ENCODE data around the gene GCNT1.
"Not testable (repeated sequence)": the region's sequence is repeated elsewhere in the genome, so short reads cannot be mapped to it uniquely, and the experiment has no call there.

Gene GCNT1

DNA sequence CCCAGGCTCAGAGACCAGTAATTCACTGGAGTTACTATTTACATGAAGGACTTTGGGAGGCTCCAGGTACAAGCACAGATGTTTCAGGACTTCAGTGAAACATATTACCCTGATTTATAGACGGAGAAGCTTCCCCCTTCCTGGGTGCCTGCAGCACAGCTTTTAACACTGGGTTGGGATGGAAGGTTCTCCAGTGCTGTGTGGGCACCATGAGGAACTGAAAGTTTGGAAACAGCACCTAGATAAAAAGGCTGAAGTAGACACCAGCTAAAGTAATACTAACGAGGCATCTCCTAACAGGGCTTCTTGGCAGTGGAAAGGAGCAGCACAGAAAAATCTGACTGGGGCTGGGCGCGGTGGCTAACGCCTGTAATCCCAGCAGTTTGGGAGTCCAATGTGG is 70.7 kb downstream of the GCNT1 start:
- Histone ChIP-seq H3K36me3 (ENCODE audit: control insufficient read depth in 1 of 2, insufficient read depth in 2 of 2, low read length in 2 of 2) (no peaks in the 10 kb centered on the region), H3K4me1 (ENCODE audit: control insufficient read depth in 1 of 2, insufficient read depth in 2 of 2, low read length in 2 of 2) (no peaks in the 10 kb centered on the region), H3K4me3 (ENCODE audit: low read depth in 1 of 2, low read length in 2 of 2) (no peak overlapping the region), H3K27ac (ENCODE audit: low read depth, low read length) (no peak overlapping the region), H3K9me3 (ENCODE audit: control insufficient read depth in 1 of 2, low read length in 2 of 2) (no peaks in the 10 kb centered on the region), H3K27me3 (ENCODE audit: control insufficient read depth in 1 of 2, insufficient read depth in 2 of 2, low read length in 2 of 2) (no peaks in the 10 kb centered on the region), H3K9ac (ENCODE audit: low read depth in 1 of 2, low read length in 2 of 2) (no peak overlapping the region)

DNA sequence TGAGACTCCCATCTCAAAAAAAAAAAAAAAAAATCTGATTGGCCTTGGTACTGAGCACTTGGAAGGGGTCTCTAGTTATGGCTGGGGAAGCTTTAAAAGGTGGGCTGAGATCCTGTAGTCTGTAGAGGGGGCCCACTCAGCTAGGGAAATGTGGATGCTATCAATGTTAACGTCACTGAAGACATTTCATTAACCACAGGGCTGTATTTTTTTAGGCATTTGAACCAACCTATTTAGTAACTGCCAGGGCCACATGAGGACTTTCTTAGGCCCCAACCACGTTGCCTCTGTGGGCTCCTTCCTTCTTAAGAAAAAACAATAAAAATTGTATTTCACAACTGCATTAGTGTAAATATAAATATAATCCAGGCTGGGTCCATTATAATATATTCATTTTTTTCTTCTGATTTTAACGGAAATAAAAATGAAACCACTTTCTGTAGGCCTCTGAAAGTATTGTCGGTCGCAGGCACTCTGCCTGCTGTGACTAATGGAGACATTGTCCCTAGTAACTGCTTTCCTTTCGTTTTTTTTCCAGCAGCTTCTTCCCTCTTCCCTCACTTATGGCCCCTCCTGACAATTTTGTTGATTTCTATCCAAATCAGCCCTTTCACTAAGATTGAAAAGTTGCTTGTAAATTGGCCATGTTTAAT is 71.6 kb downstream of the GCNT1 start:
- no peaks in the 10 kb centered on the region for H3K27me3 ChIP-seq (ENCODE audit: control insufficient read depth in 1 of 2, insufficient read depth in 2 of 2, low read length in 2 of 2)
- H3K4me3 ChIP-seq (ENCODE audit: low read depth in 1 of 2, low read length in 2 of 2): no peak overlapping the region
- H3K9ac ChIP-seq (ENCODE audit: low read depth in 1 of 2, low read length in 2 of 2): no peak overlapping the region
- H3K36me3 ChIP-seq (ENCODE audit: control insufficient read depth in 1 of 2, insufficient read depth in 2 of 2, low read length in 2 of 2): no peaks in the 10 kb centered on the region
- H3K4me1 ChIP-seq (ENCODE audit: control insufficient read depth in 1 of 2, insufficient read depth in 2 of 2, low read length in 2 of 2): no peaks in the 10 kb centered on the region
- no peak overlapping the region for H3K27ac ChIP-seq (ENCODE audit: low read depth, low read length)
- H3K9me3 ChIP-seq (ENCODE audit: control insufficient read depth in 1 of 2, low read length in 2 of 2): no peaks in the 10 kb centered on the region

DNA sequence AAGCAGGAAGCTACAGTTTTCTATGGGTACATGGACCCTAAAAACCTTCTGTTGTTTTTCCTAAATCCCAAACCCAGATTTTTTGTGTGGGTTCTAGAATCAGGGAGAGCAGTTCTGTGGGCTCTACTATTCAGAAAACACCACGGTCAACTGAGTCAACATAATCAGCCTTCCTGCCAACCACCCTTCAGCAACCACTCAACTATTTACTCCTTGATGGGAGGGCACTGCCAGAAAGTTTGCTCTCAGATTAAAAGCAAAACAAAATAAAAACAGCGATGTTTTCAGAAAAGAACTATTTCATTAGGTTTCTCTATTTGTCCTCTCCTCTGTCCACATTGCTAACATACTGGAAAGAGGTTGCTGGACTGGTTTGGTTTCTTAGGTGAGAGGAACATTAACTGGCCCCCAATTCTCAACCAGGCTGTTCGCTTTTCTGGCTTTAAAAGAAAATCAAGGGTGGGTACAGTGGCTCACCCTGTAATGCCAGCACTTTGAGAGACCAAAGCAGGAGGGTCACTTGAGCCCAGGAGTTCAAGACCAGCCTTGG is 72.3 kb downstream of the GCNT1 start:
- Histone ChIP-seq H3K36me3 (ENCODE audit: control insufficient read depth in 1 of 2, insufficient read depth in 2 of 2, low read length in 2 of 2) (no peaks in the 10 kb centered on the region), H3K9ac (ENCODE audit: low read depth in 1 of 2, low read length in 2 of 2) (no peak overlapping the region), H3K27me3 (ENCODE audit: control insufficient read depth in 1 of 2, insufficient read depth in 2 of 2, low read length in 2 of 2) (no peaks in the 10 kb centered on the region), H3K9me3 (ENCODE audit: control insufficient read depth in 1 of 2, low read length in 2 of 2) (no peaks in the 10 kb centered on the region), H3K4me1 (ENCODE audit: control insufficient read depth in 1 of 2, insufficient read depth in 2 of 2, low read length in 2 of 2) (no peaks in the 10 kb centered on the region), H3K4me3 (ENCODE audit: low read depth in 1 of 2, low read length in 2 of 2) (no peak overlapping the region), H3K27ac (ENCODE audit: low read depth, low read length) (no peak overlapping the region)

DNA sequence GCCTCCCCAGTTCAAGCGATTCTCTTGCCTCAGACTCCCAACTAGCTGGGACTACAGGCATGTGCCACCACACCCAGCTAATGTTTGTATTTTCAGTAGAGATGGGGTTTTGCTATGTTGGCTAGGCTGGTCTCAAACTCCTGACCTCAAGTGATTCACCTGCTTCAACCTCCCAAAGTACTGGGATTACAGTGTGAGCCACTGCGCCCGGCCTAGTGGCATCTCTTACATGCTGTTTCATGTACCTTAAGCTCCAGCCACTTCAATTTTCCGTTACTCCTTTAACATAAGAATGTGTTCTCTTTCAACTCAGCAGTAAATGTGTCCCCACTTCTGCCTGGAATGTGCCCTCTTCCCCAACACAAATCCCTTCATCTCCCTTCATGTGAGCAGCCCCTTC is 73.9 kb downstream of the GCNT1 start:
- not testable (repeated sequence) for H3K4me3 ChIP-seq (ENCODE audit: low read depth in 1 of 2, low read length in 2 of 2); H3K27me3 ChIP-seq (ENCODE audit: control insufficient read depth in 1 of 2, insufficient read depth in 2 of 2, low read length in 2 of 2); H3K9ac ChIP-seq (ENCODE audit: low read depth in 1 of 2, low read length in 2 of 2); H3K27ac ChIP-seq (ENCODE audit: low read depth, low read length); H3K36me3 ChIP-seq (ENCODE audit: control insufficient read depth in 1 of 2, insufficient read depth in 2 of 2, low read length in 2 of 2); H3K4me1 ChIP-seq (ENCODE audit: control insufficient read depth in 1 of 2, insufficient read depth in 2 of 2, low read length in 2 of 2); H3K9me3 ChIP-seq (ENCODE audit: control insufficient read depth in 1 of 2, low read length in 2 of 2)

DNA sequence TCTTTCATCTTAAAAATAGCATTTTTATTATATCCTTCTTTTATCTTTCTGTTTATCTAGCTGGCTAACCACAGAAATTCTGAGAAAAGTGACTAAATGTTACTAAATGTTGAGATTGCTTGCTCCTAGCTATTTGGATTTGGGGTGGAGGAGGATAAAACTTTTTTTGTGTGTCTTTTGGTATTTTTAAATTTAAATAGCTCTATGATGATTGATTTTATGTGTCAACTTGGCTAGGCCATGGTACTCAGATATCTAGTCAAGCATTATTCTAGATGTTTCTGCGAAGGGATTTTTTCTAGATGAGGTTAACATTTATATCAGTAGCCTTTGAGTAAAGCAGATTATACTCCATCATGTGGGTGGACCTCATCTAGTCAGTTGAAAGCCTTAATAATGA is 75.0 kb downstream of the GCNT1 start:
- no peak overlapping the region for H3K4me3 ChIP-seq (ENCODE audit: low read depth in 1 of 2, low read length in 2 of 2)
- H3K9ac ChIP-seq (ENCODE audit: low read depth in 1 of 2, low read length in 2 of 2): no peak overlapping the region
- no peaks in the 10 kb centered on the region for H3K27me3 ChIP-seq (ENCODE audit: control insufficient read depth in 1 of 2, insufficient read depth in 2 of 2, low read length in 2 of 2)
- H3K4me1 ChIP-seq (ENCODE audit: control insufficient read depth in 1 of 2, insufficient read depth in 2 of 2, low read length in 2 of 2): peaks cover 0 to 7% of the 10 kb centered on the region in 2 donors
- no peak overlapping the region for H3K27ac ChIP-seq (ENCODE audit: low read depth, low read length)
- H3K9me3 ChIP-seq (ENCODE audit: control insufficient read depth in 1 of 2, low read length in 2 of 2): no peaks in the 10 kb centered on the region
- no peaks in the 10 kb centered on the region for H3K36me3 ChIP-seq (ENCODE audit: control insufficient read depth in 1 of 2, insufficient read depth in 2 of 2, low read length in 2 of 2)

DNA sequence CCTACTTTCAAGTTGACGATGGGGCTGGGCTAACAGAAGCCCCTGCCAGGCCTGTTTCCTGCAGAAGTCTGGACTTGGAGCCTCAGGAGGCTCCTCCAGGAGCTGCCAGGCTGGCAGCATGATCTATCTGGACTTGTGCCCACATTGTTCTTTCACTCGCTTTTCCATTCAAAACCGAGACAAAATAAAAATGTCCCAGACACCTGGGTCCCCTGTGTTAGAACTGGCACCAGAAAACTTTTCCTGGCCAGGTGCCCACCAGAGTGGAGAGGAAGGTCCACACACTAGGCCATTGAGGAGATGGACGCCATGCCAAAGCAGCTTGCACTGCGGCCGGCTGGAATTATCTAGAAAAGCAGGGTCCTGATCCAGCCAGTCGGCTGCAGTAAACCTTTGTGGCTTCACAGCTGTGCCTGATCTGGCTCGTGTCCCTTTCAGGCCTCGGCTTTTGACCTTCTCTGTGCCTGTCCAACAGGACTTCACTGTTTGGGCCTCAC is 78.2 kb downstream of the GCNT1 start:
- Histone ChIP-seq H3K27me3 (ENCODE audit: control insufficient read depth in 1 of 2, insufficient read depth in 2 of 2, low read length in 2 of 2) (no peaks in the 10 kb centered on the region), H3K36me3 (ENCODE audit: control insufficient read depth in 1 of 2, insufficient read depth in 2 of 2, low read length in 2 of 2) (no peaks in the 10 kb centered on the region), H3K9me3 (ENCODE audit: control insufficient read depth in 1 of 2, low read length in 2 of 2) (no peaks in the 10 kb centered on the region), H3K9ac (ENCODE audit: low read depth in 1 of 2, low read length in 2 of 2) (no peak overlapping the region), H3K4me1 (ENCODE audit: control insufficient read depth in 1 of 2, insufficient read depth in 2 of 2, low read length in 2 of 2) (peaks cover 0 to 7% of the 10 kb centered on the region in 2 donors), H3K4me3 (ENCODE audit: low read depth in 1 of 2, low read length in 2 of 2) (no peak overlapping the region), H3K27ac (ENCODE audit: low read depth, low read length) (no peak overlapping the region)

DNA sequence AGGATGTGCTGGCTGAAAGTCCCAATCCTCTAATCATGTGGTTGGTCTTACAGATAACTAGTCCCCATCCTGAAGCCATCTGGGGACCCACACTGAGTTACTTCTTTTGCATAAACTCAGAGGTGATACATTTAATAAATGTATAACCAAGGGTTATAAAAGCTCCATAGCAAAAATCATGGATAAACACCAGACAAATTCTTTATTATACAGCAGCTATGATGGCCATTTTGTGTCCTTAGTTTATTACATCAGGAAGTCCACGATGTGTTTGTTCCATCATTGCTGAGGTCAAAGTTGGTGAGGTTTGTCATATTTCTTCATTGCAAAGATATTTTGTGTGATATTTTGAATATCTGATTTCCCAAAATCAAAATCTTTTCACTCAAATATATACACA is 80.2 kb downstream of the GCNT1 start:
- H3K9ac ChIP-seq (ENCODE audit: low read depth in 1 of 2, low read length in 2 of 2): no peak overlapping the region
- no peaks in the 10 kb centered on the region for H3K36me3 ChIP-seq (ENCODE audit: control insufficient read depth in 1 of 2, insufficient read depth in 2 of 2, low read length in 2 of 2)
- H3K4me3 ChIP-seq (ENCODE audit: low read depth in 1 of 2, low read length in 2 of 2): no peak overlapping the region
- no peaks in the 10 kb centered on the region for H3K27me3 ChIP-seq (ENCODE audit: control insufficient read depth in 1 of 2, insufficient read depth in 2 of 2, low read length in 2 of 2)
- H3K4me1 ChIP-seq (ENCODE audit: control insufficient read depth in 1 of 2, insufficient read depth in 2 of 2, low read length in 2 of 2): peaks cover 0 to 7% of the 10 kb centered on the region in 2 donors
- no peak overlapping the region for H3K27ac ChIP-seq (ENCODE audit: low read depth, low read length)
- H3K9me3 ChIP-seq (ENCODE audit: control insufficient read depth in 1 of 2, low read length in 2 of 2): no peaks in the 10 kb centered on the region

DNA sequence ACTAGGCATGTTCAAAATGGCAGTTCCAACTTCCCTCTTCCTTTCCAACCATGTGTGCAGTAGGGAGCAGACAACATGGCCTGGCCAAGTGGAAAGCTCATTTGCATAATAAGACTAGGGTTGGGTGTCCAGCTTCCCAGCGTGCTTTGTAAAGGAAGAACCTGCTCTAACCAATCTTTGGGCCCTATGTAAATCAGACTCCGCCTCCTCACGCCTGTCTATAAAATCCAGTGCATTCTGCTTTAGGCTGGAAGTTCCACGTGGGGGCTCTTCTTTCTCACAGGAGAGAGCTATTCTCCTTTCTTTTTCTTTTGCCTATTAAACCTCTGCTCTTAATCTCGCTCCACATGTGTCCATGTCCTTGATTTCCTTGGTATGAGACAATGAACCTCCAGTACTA is 83.4 kb downstream of the GCNT1 start:
- Histone ChIP-seq H3K36me3 (ENCODE audit: control insufficient read depth in 1 of 2, insufficient read depth in 2 of 2, low read length in 2 of 2) (no peaks in the 10 kb centered on the region), H3K9me3 (ENCODE audit: control insufficient read depth in 1 of 2, low read length in 2 of 2) (no peaks in the 10 kb centered on the region), H3K4me3 (ENCODE audit: low read depth in 1 of 2, low read length in 2 of 2) (no peak overlapping the region), H3K9ac (ENCODE audit: low read depth in 1 of 2, low read length in 2 of 2) (no peak overlapping the region), H3K27ac (ENCODE audit: low read depth, low read length) (no peak overlapping the region), H3K4me1 (ENCODE audit: control insufficient read depth in 1 of 2, insufficient read depth in 2 of 2, low read length in 2 of 2) (peaks cover 1 to 9% of the 10 kb centered on the region in 2 donors), H3K27me3 (ENCODE audit: control insufficient read depth in 1 of 2, insufficient read depth in 2 of 2, low read length in 2 of 2) (no peaks in the 10 kb centered on the region)

DNA sequence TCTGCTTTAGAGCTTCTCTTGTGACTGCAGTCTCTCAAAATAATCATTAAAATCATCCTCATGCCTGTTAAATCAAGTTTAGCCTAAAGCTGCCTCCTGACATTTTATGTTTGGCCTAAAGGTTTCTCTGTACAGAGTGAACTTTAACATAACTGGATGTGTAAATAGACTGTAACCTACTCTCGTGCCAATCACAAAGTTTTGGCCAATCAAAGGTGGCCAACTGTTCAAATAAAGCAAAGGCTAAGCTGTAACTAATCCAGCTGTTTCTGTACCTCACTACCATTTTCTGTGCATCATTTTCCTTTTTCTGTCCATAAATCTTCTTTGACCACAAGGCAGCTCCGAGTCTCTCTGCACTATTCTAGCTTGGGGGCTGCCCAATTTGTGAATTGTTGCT is 86.2 kb downstream of the GCNT1 start:
- Histone ChIP-seq H3K9ac (ENCODE audit: low read depth in 1 of 2, low read length in 2 of 2) (no peak overlapping the region), H3K9me3 (ENCODE audit: control insufficient read depth in 1 of 2, low read length in 2 of 2) (no peaks in the 10 kb centered on the region), H3K27me3 (ENCODE audit: control insufficient read depth in 1 of 2, insufficient read depth in 2 of 2, low read length in 2 of 2) (no peaks in the 10 kb centered on the region), H3K4me3 (ENCODE audit: low read depth in 1 of 2, low read length in 2 of 2) (no peak overlapping the region), H3K36me3 (ENCODE audit: control insufficient read depth in 1 of 2, insufficient read depth in 2 of 2, low read length in 2 of 2) (no peaks in the 10 kb centered on the region), H3K27ac (ENCODE audit: low read depth, low read length) (no peak overlapping the region), H3K4me1 (ENCODE audit: control insufficient read depth in 1 of 2, insufficient read depth in 2 of 2, low read length in 2 of 2) (peaks cover under 1 to 9% of the 10 kb centered on the region in 2 donors)

DNA sequence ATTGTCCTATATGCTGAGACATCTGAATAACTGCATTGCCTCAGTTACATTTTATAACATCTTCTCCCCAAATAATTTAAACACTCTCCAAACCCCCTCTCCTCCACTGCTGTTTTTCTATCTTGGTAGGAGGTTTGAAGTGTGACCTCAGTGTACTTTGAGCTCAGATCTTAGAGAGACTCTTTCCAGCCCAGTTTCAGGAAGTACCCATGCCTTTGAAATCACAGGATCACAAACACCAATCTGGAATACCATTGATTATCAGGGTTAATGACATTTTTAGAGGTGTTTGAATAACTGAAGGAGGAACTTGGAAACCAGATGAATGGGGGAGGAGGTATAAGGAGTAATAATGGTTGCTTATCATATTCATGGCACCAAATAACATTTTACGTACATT is 93.2 kb downstream of the GCNT1 start:
- no peak overlapping the region for H3K27ac ChIP-seq (ENCODE audit: low read depth, low read length)
- peaks cover 14 to 22% of the 10 kb centered on the region in 2 donors for H3K4me1 ChIP-seq (ENCODE audit: control insufficient read depth in 1 of 2, insufficient read depth in 2 of 2, low read length in 2 of 2)
- H3K4me3 ChIP-seq (ENCODE audit: low read depth in 1 of 2, low read length in 2 of 2): no peak overlapping the region
- no peaks in the 10 kb centered on the region for H3K9me3 ChIP-seq (ENCODE audit: control insufficient read depth in 1 of 2, low read length in 2 of 2)
- H3K9ac ChIP-seq (ENCODE audit: low read depth in 1 of 2, low read length in 2 of 2): no peak overlapping the region
- H3K27me3 ChIP-seq (ENCODE audit: control insufficient read depth in 1 of 2, insufficient read depth in 2 of 2, low read length in 2 of 2): no peaks in the 10 kb centered on the region
- H3K36me3 ChIP-seq (ENCODE audit: control insufficient read depth in 1 of 2, insufficient read depth in 2 of 2, low read length in 2 of 2): no peaks in the 10 kb centered on the region
